ENCODE data around the gene CMTM6. TPM values are rescaled to one million over a fixed set of nuclear protein-coding genes. Genes with fewer than 3 reads are reported as not detected.

Gene CMTM6
- total and polyA plus RNA-seq, 2 of the 13 experiments (the other 11 are each of a cell fraction or from before 2014, with no cell fraction given) = 25.6 to 55.7 TPM

- Histone ChIP-seq H3K27ac (ENCODE audit: extremely low read length, insufficient read depth, low read length) (no peak overlapping the region), H3K4me1 (ENCODE audit: insufficient read depth, low read length) (peaks cover 20% of the 10 kb centered on the region), H3K9ac (ENCODE audit: insufficient read depth, low read depth, low read length) (no peak overlapping the region), H3K79me2 (ENCODE audit: insufficient read depth, low read length) (peaks cover 4% of the 10 kb centered on the region), H3K36me3 (replicated peaks in 1 of 2; ENCODE audit: control insufficient read depth in 1 of 2, insufficient read depth in 2 of 2, low read length in 2 of 2) (no peaks in the 10 kb centered on the region), H3K4me2 (ENCODE audit: low read depth, low read length) (peak overlapping the region; percentile 37; the same call in 1 of the 2 replicates), H3K4me3 (replicated peaks in 1 of 3; ENCODE audit: insufficient read depth in 1 of 3, low read depth in 2 of 3, low read length in 3 of 3) (no peak overlapping the region), H3K27me3 (ENCODE audit: control insufficient read depth in 1 of 2, insufficient read depth in 2 of 2, low read length in 2 of 2) (peaks cover 0 to 1% of the 10 kb centered on the region in 2 experiments; a peak in 2 of 5 replicates), H2AFZ (ENCODE audit: low read length) (peak overlapping the region; percentile 31), H3K9me3 (ENCODE audit: low read length) (no peaks in the 10 kb centered on the region), H4K20me1 (ENCODE audit: insufficient read depth, low read length) (no peaks in the 10 kb centered on the region)
- ChIA-PET CTCF (ENCODE audit: low intra/inter-chr PET ratio, low total read pairs) (no interaction called here), POLR2A (no interaction called here)
- intact Hi-C loops (cut with micrococcal nuclease; ENCODE audit: unreplicated experiment) = loop anchor here (10.0 kb wide), 1 partner anchor 112 kb away; the partner anchor contains the start of gene CMTM7
- BruUV-seq (replicated peaks) = no TSS peak
- 1% methylated on average over 4 of the region's 4 CpGs for WGBS (ENCODE audit: low lambda C conversion rate)
- no peak for FAIRE-seq
- no peak for DNase-seq (ENCODE audit: low spot score)
- ATAC-seq = no peak
- in situ Hi-C loops (cut with HindIII; ENCODE audit: extremely low pct_ligation_motif_present, low pct_unique_long_range_greater_than_20kb) = loop anchor here (5.0 to 10.0 kb wide), 2 partner anchors 161 to 428 kb away; no protein-coding TSS in a partner anchor
- no peak for TF ChIP-seq KLF11 (CRISPR knock-in tag; IDR thresholded peaks at IDR 0.05)
Observed at GRCh38 chr3:32506466-32506865, 3.8 kb upstream of the CMTM6 start.

GRCh38 chr3:32502946-32503286, 264 bp upstream of the CMTM6 start:
- Histone ChIP-seq H3K36me3 (replicated peaks in 1 of 2; ENCODE audit: control insufficient read depth in 1 of 2, insufficient read depth in 2 of 2, low read length in 2 of 2) (no peaks in the 10 kb centered on the region), H3K9ac (ENCODE audit: insufficient read depth, low read depth, low read length) (peak overlapping the region; percentile 57; the same call in 1 of the 2 replicates), H3K4me3 (replicated peaks in 1 of 3; ENCODE audit: insufficient read depth in 1 of 3, low read depth in 2 of 3, low read length in 3 of 3) (peak overlapping the region; percentile 76 to 97 (median 82)), H3K79me2 (ENCODE audit: insufficient read depth, low read length) (peaks cover 29% of the 10 kb centered on the region), H3K27ac (ENCODE audit: extremely low read length, insufficient read depth, low read length) (no peak overlapping the region), H3K4me2 (ENCODE audit: low read depth, low read length) (peak overlapping the region; percentile 88), H2AFZ (ENCODE audit: low read length) (peak overlapping the region; percentile 100), H3K27me3 (ENCODE audit: control insufficient read depth in 1 of 2, insufficient read depth in 2 of 2, low read length in 2 of 2) (peaks cover 0 to 1% of the 10 kb centered on the region in 2 experiments; a peak in 2 of 5 replicates), H3K4me1 (ENCODE audit: insufficient read depth, low read length) (peaks cover 48% of the 10 kb centered on the region), H4K20me1 (ENCODE audit: insufficient read depth, low read length) (no peaks in the 10 kb centered on the region), H3K9me3 (ENCODE audit: low read length) (no peaks in the 10 kb centered on the region)
- WGBS (ENCODE audit: low lambda C conversion rate) = under 1% methylated on average over 6 of the region's 6 CpGs
- FAIRE-seq = no peak
- intact Hi-C loops (cut with micrococcal nuclease; ENCODE audit: unreplicated experiment) (loop anchor here (10.0 kb wide), 1 partner anchor 108 kb away; the partner anchor contains the start of gene CMTM7), in situ Hi-C loops (cut with HindIII; ENCODE audit: extremely low pct_ligation_motif_present, low pct_unique_long_range_greater_than_20kb) (loop anchor here (10.0 kb wide), 1 partner anchor 432 kb away; no protein-coding TSS in a partner anchor)
- ChIA-PET CTCF (ENCODE audit: low intra/inter-chr PET ratio, low total read pairs) (no interaction called here), POLR2A (no interaction called here)
- no TSS peak for BruUV-seq (replicated peaks)
- no peak for ATAC-seq
- DNase-seq (ENCODE audit: low spot score) = no peak
- TF ChIP-seq NFYB (CRISPR knock-in tag; IDR thresholded peaks at IDR 0.05) (no peak), TSC22D2 (CRISPR knock-in tag; IDR thresholded peaks at IDR 0.05; ENCODE audit: borderline replicate concordance) (0 out of 2 replicates have a peak, but pooled peaks have one; percentile 11), PRMT3 (CRISPR knock-in tag; IDR thresholded peaks at IDR 0.05; ENCODE audit: borderline replicate concordance, low read depth) (no peak), NR3C1 (CRISPR knock-in tag; IDR thresholded peaks at IDR 0.05) (no peak), PATZ1 (CRISPR knock-in tag; IDR thresholded peaks at IDR 0.05) (no peak), ZFX (CRISPR knock-in tag; IDR thresholded peaks at IDR 0.05; ENCODE audit: low read depth) (no peak), KDM5A (IDR thresholded peaks at IDR 0.05; ENCODE audit: borderline replicate concordance, low read length) (peak; percentile 23; the same call in 1 of the 2 replicates), ZNF841 (CRISPR knock-in tag; IDR thresholded peaks at IDR 0.05; ENCODE audit: borderline replicate concordance) (no peak), IKZF5 (CRISPR knock-in tag; IDR thresholded peaks at IDR 0.05) (0 out of 2 replicates have a peak, but pooled peaks have one; percentile 5), TIGD3 (CRISPR knock-in tag; IDR thresholded peaks at IDR 0.05; ENCODE audit: borderline replicate concordance) (no peak), THAP7 (CRISPR knock-in tag; IDR thresholded peaks at IDR 0.05) (no peak), ZNF879 (CRISPR knock-in tag; IDR thresholded peaks at IDR 0.05) (0 out of 2 replicates have a peak, but pooled peaks have one; percentile 1)
